Breast epithelium (tissue), 3 donors: ENCODE measurements around the gene HS6ST3.

Experiments
- POLR2A ChIP-seq: fragments of 450-650 bp; IDR thresholded peaks from one replicate; pipeline ENCODE4 v1.6.1; 2016; ENCODE audit warnings: antibody characterized with exemption, mild to moderate bottlenecking, moderate library complexity
- POLR2AphosphoS5 ChIP-seq, 3 donors: sonication (generic); formaldehyde crosslinking; IDR thresholded peaks; one replicate each; pipeline ENCODE4 v1.6.1; 2017; ENCODE audit warnings: antibody characterized with exemption in 3 of 3
- TF ChIP-seq, protein P1 (sequence below), 3 donors: fragments of 450-650 bp; IDR thresholded peaks; one replicate each; pipeline ENCODE4 v1.5.1; 2016 to 2017; ENCODE audit warnings: antibody characterized with exemption in 3 of 3, mild to moderate bottlenecking in 3 of 3, moderate library complexity in 3 of 3

DNA sequence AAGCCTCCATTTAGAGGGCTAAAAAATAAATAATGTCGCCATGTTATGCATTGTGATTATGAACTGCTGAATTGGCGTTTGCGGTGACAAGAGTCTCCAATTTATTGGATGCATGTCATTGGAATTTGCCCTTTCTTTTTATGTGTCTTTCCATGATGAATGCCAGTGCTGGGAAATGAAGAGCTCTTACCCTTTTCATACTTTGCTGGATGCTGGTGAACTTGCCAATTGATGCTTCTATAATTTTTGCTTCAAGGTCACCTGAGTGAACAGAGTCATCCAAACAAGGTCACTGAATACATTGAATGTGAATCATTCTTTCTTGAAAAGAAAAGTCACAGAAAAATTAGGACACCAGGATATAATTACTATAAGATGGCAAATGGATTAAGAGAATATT lies 556.2 kb downstream of the HS6ST3 start:
- TF ChIP-seq, protein P1, sequence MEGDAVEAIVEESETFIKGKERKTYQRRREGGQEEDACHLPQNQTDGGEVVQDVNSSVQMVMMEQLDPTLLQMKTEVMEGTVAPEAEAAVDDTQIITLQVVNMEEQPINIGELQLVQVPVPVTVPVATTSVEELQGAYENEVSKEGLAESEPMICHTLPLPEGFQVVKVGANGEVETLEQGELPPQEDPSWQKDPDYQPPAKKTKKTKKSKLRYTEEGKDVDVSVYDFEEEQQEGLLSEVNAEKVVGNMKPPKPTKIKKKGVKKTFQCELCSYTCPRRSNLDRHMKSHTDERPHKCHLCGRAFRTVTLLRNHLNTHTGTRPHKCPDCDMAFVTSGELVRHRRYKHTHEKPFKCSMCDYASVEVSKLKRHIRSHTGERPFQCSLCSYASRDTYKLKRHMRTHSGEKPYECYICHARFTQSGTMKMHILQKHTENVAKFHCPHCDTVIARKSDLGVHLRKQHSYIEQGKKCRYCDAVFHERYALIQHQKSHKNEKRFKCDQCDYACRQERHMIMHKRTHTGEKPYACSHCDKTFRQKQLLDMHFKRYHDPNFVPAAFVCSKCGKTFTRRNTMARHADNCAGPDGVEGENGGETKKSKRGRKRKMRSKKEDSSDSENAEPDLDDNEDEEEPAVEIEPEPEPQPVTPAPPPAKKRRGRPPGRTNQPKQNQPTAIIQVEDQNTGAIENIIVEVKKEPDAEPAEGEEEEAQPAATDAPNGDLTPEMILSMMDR (IDR thresholded peaks at IDR 0.05): no peak
- no peak for TF ChIP-seq POLR2A
- TF ChIP-seq POLR2AphosphoS5 (IDR thresholded peaks at IDR 0.05): no peak
